GM10248 (cell line): ENCODE measurements around the gene GBA3.

ENCODE experiments used
- CTCF ChIA-PET: fragments of 300-600 bp; sonication (Branson Sonifier 250); formaldehyde crosslinking; extraction: SDS; loops from one replicate; lab custom pipeline; 2021; ENCODE audit warnings: antibody characterized with exemption; lab: Yijun Ruan, JAX
- POLR2A ChIA-PET: fragments of 350-650 bp; sonication (Branson Sonifier 250); formaldehyde crosslinking; extraction: SDS; loops from one replicate; lab custom pipeline; 2020; ENCODE audit warnings: antibody characterized with exemption; lab: Yijun Ruan, JAX
- DNase-seq: peaks from one replicate; pipeline ENCODE4 v3.0.0; 2012; ENCODE audit errors: extremely low spot score
- TF ChIP-seq, protein P1 (sequence below): IDR thresholded peaks from 2 replicates; pipeline ENCODE4 v1.5.1; 2012; ENCODE audit warnings: mild to moderate bottlenecking, low read depth; ENCODE audit errors: extremely low read depth, missing control alignments, control extremely low read depth

The GBA3 gene

DNA sequence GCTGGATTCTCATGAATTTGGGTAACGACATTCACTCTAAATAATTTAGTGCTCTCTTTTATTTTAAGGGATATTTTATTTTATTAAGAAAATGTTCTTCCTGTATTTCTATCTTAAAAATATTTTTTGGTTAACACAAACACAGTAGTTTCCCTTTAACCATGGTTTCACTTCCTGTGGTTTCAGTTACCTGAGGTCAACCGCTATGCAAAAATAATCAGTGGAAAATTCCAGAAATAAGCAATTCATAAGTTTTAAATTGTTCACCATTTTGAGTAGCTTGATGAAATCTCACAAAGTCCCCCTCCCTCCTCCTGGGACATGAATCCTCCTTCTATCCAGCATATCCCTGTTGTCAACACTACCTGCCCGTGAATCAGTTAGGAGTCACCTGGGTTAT lies 71.4 kb downstream of the GBA3 start:
- TF ChIP-seq, protein P1, sequence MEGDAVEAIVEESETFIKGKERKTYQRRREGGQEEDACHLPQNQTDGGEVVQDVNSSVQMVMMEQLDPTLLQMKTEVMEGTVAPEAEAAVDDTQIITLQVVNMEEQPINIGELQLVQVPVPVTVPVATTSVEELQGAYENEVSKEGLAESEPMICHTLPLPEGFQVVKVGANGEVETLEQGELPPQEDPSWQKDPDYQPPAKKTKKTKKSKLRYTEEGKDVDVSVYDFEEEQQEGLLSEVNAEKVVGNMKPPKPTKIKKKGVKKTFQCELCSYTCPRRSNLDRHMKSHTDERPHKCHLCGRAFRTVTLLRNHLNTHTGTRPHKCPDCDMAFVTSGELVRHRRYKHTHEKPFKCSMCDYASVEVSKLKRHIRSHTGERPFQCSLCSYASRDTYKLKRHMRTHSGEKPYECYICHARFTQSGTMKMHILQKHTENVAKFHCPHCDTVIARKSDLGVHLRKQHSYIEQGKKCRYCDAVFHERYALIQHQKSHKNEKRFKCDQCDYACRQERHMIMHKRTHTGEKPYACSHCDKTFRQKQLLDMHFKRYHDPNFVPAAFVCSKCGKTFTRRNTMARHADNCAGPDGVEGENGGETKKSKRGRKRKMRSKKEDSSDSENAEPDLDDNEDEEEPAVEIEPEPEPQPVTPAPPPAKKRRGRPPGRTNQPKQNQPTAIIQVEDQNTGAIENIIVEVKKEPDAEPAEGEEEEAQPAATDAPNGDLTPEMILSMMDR: no peak
- ChIA-PET POLR2A (no interaction called here), CTCF (no interaction called here)
- DNase-seq: no peak

DNA sequence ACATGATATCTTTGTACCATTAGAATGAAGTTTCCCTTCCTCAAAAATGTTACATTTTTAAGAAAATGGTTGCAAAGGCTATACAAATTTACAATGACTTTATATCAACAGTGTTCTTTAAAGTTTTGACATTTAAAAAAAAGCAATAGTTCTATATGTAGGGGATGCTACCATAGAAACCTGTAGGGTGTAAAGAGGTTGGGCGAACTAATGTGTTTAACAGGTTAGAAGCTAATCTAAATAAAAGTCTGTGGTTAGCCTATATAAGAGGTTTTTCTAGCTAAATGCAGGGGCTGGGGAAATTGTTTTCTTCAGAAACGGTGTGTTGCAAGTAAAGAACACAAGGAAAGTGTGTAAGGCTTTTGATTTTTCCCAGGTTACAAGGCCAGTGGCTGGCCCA lies 73.3 kb downstream of the GBA3 start:
- TF ChIP-seq, protein P1: no peak
- POLR2A ChIA-PET: no interaction called here
- CTCF ChIA-PET: no interaction called here
- DNase-seq: no peak

DNA sequence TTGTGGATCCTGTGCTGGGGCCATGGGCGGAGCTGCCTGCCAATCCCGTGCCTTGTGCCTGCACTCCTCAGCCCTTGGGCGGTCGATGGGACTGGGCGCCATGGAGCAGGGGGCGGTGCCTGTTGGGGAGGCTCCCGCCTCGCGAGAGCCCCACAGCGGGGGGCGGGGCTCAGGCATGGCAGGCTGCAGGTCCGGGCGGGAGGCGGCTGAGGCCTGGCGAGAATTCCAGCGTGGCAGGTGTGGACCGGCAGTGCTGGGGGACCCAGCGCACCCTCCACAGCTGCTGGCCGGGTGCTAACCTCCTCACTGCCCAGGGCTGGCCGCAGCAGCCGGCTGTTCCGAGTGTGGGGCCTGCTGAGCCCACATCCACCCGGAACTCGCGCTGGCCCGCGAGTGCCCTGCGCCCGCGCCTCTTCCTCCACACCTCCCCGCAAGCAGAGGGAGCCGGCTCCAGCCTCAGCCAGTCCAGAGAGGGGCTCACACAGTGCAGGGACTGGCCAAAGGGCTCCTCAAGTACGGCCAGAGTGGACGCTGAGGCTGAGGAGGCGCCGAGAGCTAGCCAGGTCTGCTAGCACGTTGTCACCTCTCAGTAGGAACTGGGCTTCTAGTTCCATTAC lies 85.9 kb downstream of the GBA3 start:
- CTCF ChIA-PET: interaction anchor here (1.6 kb wide), 1 partner anchor 14 kb away, joined by 3 read pairs; no protein-coding TSS in a partner anchor
- POLR2A ChIA-PET: no interaction called here
- DNase-seq: no peak
- TF ChIP-seq, protein P1: no peak

DNA sequence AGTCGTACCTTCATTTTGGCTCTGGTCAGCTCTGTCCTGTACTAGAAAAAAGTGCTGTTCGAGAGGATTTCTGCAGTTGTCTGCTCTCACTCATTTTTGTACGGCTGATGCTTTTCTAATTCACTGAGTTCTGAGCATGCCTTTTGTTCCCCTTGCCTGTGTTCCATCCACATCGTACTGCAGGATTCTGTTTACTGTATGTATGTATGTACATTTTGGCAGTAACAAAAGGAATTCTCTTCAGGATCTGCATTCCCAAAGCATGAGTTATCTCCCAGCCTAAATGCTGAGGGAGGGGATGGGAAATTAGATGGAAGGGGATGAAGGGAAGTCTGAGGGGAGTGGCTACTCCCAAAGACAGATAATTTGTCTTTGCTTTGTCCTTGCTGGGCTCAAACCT lies 87.6 kb downstream of the GBA3 start:
- POLR2A ChIA-PET: no interaction called here
- CTCF ChIA-PET: no interaction called here
- DNase-seq: no peak
- TF ChIP-seq, protein P1: no peak

DNA sequence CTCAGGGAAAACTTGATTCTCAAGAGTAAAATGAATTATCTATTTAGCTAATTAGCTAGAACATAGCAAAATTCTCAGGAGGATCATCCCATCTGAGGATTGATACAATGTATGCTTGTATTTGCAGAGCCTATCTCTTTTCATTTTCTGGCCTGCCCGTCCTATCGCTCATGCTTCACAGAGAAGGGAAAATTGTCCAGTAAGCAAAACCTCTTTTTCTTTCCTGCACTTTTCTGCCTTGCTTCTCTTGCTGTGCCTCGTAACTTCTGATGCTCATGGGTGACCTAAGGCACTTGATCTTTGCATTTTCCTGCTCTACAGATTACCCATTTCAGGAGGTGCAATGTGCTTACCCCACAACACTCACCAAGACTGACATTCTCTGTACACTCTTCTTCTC lies 88.1 kb downstream of the GBA3 start:
- ChIA-PET POLR2A (no interaction called here), CTCF (no interaction called here)
- DNase-seq: no peak
- TF ChIP-seq, protein P1: no peak

DNA sequence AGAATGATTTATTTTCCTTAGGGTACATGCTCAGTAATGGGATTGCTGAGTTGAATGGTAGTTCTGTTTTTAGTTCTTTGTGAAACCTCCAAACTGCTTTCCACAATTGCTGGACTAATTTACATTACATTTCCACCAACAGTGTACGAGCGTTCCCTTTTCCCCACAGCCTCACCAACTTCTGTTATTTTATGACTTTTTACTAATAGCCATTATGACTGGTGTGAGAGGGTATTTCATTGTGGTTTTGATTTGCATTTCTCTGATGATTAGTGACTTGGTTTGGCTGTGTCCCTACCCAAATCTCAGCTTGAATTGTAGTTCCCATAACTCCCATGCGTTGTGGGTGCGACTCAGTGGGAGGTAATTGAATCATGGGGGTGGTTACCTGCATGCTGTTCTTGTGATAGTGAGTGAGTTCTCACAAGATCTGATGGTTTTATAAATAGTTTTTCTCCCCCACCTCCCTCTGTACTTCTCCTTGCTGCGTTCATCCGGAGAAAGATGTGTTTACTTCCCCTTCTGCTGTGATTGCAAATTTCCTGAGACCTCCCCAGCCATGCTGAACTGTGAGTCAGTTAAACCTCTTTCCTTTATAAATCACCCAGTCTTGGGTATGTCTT lies 95.1 kb downstream of the GBA3 start:
- CTCF ChIA-PET: interaction anchor here (1.5 kb wide), 1 partner anchor 13 kb away, joined by 3 read pairs; no protein-coding TSS in a partner anchor
- POLR2A ChIA-PET: no interaction called here
- no peak for DNase-seq
- TF ChIP-seq, protein P1: no peak

DNA sequence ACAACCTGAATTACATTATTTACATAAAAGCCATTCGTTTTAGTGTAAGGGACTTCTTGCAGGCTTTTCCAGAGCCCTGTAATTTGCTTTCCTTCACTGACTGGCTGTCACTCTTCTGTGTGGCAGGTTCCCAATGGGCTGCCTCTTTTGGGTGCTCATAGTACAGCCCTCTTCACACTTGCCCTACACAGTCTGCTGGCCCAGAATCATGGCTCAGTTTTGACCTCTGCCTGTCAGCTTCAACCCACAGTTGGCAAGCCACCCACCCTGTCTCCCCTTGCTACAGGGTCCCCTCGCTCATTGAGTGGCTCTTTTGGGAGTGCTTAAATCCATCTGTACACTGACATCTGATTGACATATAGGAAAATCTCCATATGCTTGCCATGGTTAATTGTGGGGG lies 97.9 kb downstream of the GBA3 start:
- POLR2A ChIA-PET: no interaction called here
- CTCF ChIA-PET: interaction anchor here (1.5 kb wide), 1 partner anchor 9 kb away, joined by 3 read pairs; no protein-coding TSS in a partner anchor
- TF ChIP-seq, protein P1: no peak
- DNase-seq: no peak
